DOHH2 (cell line): ENCODE measurements around the gene BRD3.

ENCODE experiments used
- H3F3A ChIP-seq: fragments of 200-600 bp; sonication (generic), shearing (Covaris generic); 2 replicates; pipeline ENCODE4 v1.6.0; 2016; ENCODE audit warnings: antibody characterized with exemption, mild to moderate bottlenecking; ENCODE audit not compliant: control insufficient read depth, insufficient read depth
- H3K27ac ChIP-seq: fragments of 200-600 bp; sonication (generic); 2 replicates; pipeline ENCODE4 v1.5.1; 2014; ENCODE audit warnings: low read depth, mild to moderate bottlenecking, low read length, moderate library complexity
- H3K27me3 ChIP-seq: fragments of 200-600 bp; sonication (generic); 2 replicates; pipeline ENCODE4 v1.6.1; 2014; ENCODE audit warnings: mild to moderate bottlenecking, low read length, mixed read lengths; ENCODE audit not compliant: control insufficient read depth
- H3K36me3 ChIP-seq: fragments of 200-600 bp; sonication (generic); 2 replicates; pipeline ENCODE4 v1.6.1; 2014; ENCODE audit warnings: mild to moderate bottlenecking, low read length, moderate library complexity, mixed read lengths; ENCODE audit not compliant: control insufficient read depth
- H3K4me1 ChIP-seq: fragments of 200-600 bp; sonication (generic); 2 replicates; pipeline ENCODE4 v1.6.1; 2014; ENCODE audit warnings: mild to moderate bottlenecking, low read length, mixed read lengths; ENCODE audit not compliant: control insufficient read depth
- H3K4me2 ChIP-seq: fragments of 200-600 bp; sonication (generic); 2 replicates; pipeline ENCODE4 v1.6.0; 2014; ENCODE audit warnings: mild to moderate bottlenecking, low read length, moderate library complexity
- H3K4me3 ChIP-seq: fragments of 200-600 bp; sonication (generic); 2 replicates; pipeline ENCODE4 v1.5.1; 2014; ENCODE audit warnings: mild to moderate bottlenecking, low read length, mixed read lengths
- H3K79me2 ChIP-seq: fragments of 200-600 bp; sonication (generic); 2 replicates; pipeline ENCODE4 v1.6.1; 2014; ENCODE audit warnings: mild to moderate bottlenecking, low read length, mixed read lengths; ENCODE audit not compliant: control insufficient read depth
- H3K9me2 ChIP-seq: fragments of 200-600 bp; sonication (generic); replicated peaks from 2 replicates; pipeline ENCODE4 v1.6.1; 2014; ENCODE audit warnings: mild to moderate bottlenecking, low read length, mixed read lengths; ENCODE audit not compliant: control insufficient read depth
- H3K9me3 ChIP-seq: fragments of 200-600 bp; sonication (generic); 2 replicates; pipeline ENCODE4 v1.6.1; 2014; ENCODE audit warnings: antibody characterized with exemption, low read length, mixed read lengths; ENCODE audit not compliant: control insufficient read depth, insufficient read depth
- H4K20me1 ChIP-seq: fragments of 200-600 bp; sonication (generic); 2 replicates; pipeline ENCODE4 v1.6.0; 2014; ENCODE audit warnings: low read depth, mild to moderate bottlenecking, antibody characterized with exemption, low read length, moderate library complexity; ENCODE audit not compliant: control insufficient read depth, insufficient read depth
- EZH2phosphoT487 ChIP-seq: fragments of 200-600 bp; sonication (generic); IDR thresholded peaks from 2 replicates; pipeline ENCODE4 v1.6.1; 2017; ENCODE audit warnings: borderline replicate concordance, mild to moderate bottlenecking, antibody characterized with exemption, low read length, moderate library complexity, mixed read lengths
- TF ChIP-seq, protein P1 (sequence below): fragments of 200-600 bp; sonication (generic); IDR thresholded peaks from one replicate; pipeline ENCODE4 v1.5.1; 2014; ENCODE audit warnings: antibody characterized with exemption, mild to moderate bottlenecking, low read depth, low read length; ENCODE audit not compliant: poor library complexity, severe bottlenecking

Gene BRD3

DNA sequence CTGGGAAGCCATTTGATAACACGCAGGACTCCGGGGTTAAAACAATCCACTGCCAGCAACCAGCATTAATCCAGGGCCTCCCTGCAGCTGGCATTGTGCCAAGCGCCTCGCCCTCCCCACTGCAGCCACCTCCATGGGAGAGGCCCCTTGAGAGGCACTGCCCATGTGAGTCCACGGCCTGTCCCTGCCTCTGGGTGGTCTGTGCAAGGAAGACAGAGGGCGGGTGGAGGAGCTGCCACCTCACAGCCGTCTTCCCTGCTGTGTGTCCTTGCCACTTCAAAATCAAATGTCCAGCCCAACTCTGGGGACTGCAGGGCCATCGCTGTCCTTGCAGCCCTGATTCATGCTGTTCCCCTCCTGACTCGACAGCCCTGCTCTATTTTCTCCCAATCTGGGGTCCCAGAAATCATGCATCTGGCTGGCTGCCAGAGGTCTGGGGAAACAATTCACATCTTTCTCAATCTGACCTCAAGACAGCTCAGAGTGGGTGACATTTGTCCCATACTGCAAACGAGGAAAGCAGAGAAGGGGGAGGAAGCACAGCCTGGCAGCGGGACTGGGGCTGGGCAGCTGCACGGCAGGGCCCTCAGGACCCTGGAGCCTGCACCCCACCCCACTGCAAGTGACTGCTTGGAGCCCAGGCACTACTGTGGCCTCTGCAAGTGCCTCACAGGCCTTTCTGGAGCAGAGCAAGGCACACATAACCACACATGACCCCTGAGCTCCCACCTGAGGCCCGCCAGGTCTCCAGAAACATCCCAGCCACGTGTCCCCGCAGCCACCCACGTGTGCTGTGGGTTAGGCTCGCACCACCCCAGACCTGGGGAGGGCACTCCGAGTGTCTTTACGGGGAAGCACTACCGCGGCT is 26.8 kb downstream of the BRD3 start:
- H3K79me2 ChIP-seq = no peaks in the 10 kb centered on the region
- no peaks in the 10 kb centered on the region for H3K4me1 ChIP-seq
- H3K4me2 ChIP-seq = no peak overlapping the region
- no peak overlapping the region for H3K27ac ChIP-seq
- no peaks in the 10 kb centered on the region for H3F3A ChIP-seq
- no peaks in the 10 kb centered on the region for H3K27me3 ChIP-seq
- H4K20me1 ChIP-seq = no peaks in the 10 kb centered on the region
- H3K9me2 ChIP-seq = no peaks in the 10 kb centered on the region
- no peaks in the 10 kb centered on the region for H3K9me3 ChIP-seq
- peaks cover 46% of the 10 kb centered on the region for H3K36me3 ChIP-seq
- TF ChIP-seq, protein P1, sequence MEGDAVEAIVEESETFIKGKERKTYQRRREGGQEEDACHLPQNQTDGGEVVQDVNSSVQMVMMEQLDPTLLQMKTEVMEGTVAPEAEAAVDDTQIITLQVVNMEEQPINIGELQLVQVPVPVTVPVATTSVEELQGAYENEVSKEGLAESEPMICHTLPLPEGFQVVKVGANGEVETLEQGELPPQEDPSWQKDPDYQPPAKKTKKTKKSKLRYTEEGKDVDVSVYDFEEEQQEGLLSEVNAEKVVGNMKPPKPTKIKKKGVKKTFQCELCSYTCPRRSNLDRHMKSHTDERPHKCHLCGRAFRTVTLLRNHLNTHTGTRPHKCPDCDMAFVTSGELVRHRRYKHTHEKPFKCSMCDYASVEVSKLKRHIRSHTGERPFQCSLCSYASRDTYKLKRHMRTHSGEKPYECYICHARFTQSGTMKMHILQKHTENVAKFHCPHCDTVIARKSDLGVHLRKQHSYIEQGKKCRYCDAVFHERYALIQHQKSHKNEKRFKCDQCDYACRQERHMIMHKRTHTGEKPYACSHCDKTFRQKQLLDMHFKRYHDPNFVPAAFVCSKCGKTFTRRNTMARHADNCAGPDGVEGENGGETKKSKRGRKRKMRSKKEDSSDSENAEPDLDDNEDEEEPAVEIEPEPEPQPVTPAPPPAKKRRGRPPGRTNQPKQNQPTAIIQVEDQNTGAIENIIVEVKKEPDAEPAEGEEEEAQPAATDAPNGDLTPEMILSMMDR = no peak
- TF ChIP-seq EZH2phosphoT487 = no peak
- no peak overlapping the region for H3K4me3 ChIP-seq

DNA sequence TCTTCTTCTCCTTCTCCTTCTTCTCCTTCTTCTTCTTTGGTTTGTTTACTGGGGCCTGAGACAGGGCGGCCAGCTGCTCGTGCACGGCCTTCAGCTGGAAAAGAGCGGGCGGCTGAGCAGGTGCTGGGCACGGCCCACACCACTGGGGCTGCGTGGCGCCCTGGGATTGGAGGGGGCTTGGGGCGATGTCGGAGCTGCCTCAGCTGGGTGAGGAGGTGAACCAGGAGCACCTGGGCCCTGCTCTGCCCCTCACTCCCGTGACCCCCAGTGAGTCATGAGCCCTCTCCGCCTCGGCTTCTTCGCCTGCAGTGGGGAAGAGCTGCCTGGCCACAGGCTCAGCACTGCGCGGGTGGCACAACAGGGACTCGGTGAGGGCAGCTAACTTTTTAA is 27.7 kb downstream of the BRD3 start:
- H3K4me3 ChIP-seq = no peak overlapping the region
- H3K4me2 ChIP-seq = no peak overlapping the region
- H3F3A ChIP-seq = no peaks in the 10 kb centered on the region
- no peaks in the 10 kb centered on the region for H3K27me3 ChIP-seq
- H3K9me2 ChIP-seq = no peaks in the 10 kb centered on the region
- H3K27ac ChIP-seq = no peak overlapping the region
- H3K36me3 ChIP-seq = peaks cover 46% of the 10 kb centered on the region
- no peaks in the 10 kb centered on the region for H3K9me3 ChIP-seq
- no peaks in the 10 kb centered on the region for H3K4me1 ChIP-seq
- TF ChIP-seq, protein P1 = no peak
- TF ChIP-seq EZH2phosphoT487 = no peak
- H3K79me2 ChIP-seq = no peaks in the 10 kb centered on the region
- no peaks in the 10 kb centered on the region for H4K20me1 ChIP-seq

DNA sequence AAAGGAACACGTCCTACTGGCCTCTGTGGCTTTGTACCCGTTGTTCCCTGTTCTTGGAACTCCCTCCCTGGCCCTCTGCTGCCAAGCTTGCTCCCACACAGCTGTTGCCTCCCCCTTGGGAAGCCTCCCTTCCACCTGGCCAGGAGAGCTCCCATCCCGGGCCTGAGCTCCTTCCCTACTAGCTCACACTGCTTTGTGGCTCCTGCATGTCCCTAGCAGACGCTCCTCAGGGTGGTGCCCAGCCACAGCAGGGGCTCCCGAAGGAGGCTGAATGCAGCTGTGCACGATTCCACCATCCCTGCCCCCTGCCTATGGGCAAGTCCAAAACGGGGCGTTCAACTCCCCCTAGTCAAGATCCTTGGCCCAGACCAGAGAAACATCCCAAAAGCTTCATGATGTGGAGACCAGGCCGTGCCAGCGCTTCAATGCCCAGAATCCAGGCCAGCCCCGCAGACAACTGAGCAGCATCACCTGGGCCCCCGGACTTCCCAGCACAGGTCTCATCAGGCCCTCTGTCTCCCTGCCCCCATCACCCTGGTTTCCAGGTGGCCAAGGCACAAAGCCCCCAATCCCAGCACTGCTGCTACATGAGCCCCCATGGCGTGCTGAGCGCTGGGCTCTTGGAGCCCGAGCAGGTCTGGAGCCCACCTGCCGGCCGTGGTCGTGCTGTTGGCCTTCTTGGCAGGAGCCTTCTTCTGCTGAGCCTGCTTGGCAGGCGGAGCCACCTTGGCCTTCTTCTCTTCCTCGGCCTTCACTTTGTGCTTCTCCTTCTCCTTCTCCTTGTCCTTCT is 28.2 kb downstream of the BRD3 start:
- no peak for TF ChIP-seq EZH2phosphoT487
- TF ChIP-seq, protein P1 = no peak
- H3K27me3 ChIP-seq = no peaks in the 10 kb centered on the region
- H4K20me1 ChIP-seq = no peaks in the 10 kb centered on the region
- peaks cover 46% of the 10 kb centered on the region for H3K36me3 ChIP-seq
- H3K27ac ChIP-seq = no peak overlapping the region
- H3F3A ChIP-seq = no peaks in the 10 kb centered on the region
- H3K4me1 ChIP-seq = no peaks in the 10 kb centered on the region
- H3K4me3 ChIP-seq = no peak overlapping the region
- H3K9me2 ChIP-seq = no peaks in the 10 kb centered on the region
- no peaks in the 10 kb centered on the region for H3K79me2 ChIP-seq
- no peak overlapping the region for H3K4me2 ChIP-seq
- no peaks in the 10 kb centered on the region for H3K9me3 ChIP-seq
